B cell (primary cell): ENCODE results near the gene ABCA8. TPM values are rescaled to one million over a fixed set of nuclear protein-coding genes. Genes with fewer than 3 reads are reported as not detected.
"Not testable (repeated sequence)": the region's sequence is repeated elsewhere in the genome, so short reads cannot be mapped to it uniquely, and the experiment has no call there.

Source experiments
- ATAC-seq: fragments of 200-7000 bp; cut with Tn5 transposase; one replicate; pipeline ENCODE4 v1.10.0; 2021; ENCODE audit warnings: low read depth, mild to moderate bottlenecking, moderate number of reproducible peaks, moderate library complexity
- CTCF ChIA-PET: fragments of 350-600 bp; sonication (Branson Sonifier 250); formaldehyde crosslinking; loops from one replicate; lab custom pipeline; 2021; ENCODE audit warnings: antibody characterized with exemption, inconsistent platforms; lab: Charles Lee
- POLR2A ChIA-PET: fragments of 350-600 bp; sonication (Branson Sonifier 250); formaldehyde crosslinking; loops from one replicate; lab custom pipeline; 2021; ENCODE audit warnings: antibody characterized with exemption; lab: Charles Lee
- DNase-seq: peaks from one replicate; pipeline ENCODE4 v3.0.0; 2013
- H2AFZ ChIP-seq: 2 replicates; pipeline ENCODE4 v1.6.1; 2012; ENCODE audit warnings: mild to moderate bottlenecking, low read depth, low read length; ENCODE audit not compliant: insufficient read depth, poor library complexity, severe bottlenecking
- H3K27ac ChIP-seq, 2 donors: 1 replicate in 1 of 2; 2 replicates in 1 of 2; pipeline ENCODE4 v1.5.1; 2012 to 2013; ENCODE audit warnings: low read length in 2 of 2, mild to moderate bottlenecking in 2 of 2, moderate library complexity in 1 of 2
- H3K27me3 ChIP-seq, 4 experiments: fragments of 200-600 bp in 1 of 4; sonication (generic) in 1 of 4; replicated peaks in 1 of 4; 1 replicate in 2 of 4; 2 replicates in 2 of 4; pipeline versions ENCODE4 v1.6.1 to v1.7.0; 2013 to 2016; ENCODE audit warnings: low read length in 3 of 4, mild to moderate bottlenecking in 2 of 4, mixed read lengths in 1 of 4, moderate library complexity in 1 of 4; ENCODE audit not compliant: insufficient read depth in 4 of 4, control insufficient read depth in 3 of 4; ENCODE audit errors: control extremely low read depth in 1 of 4
- H3K36me3 ChIP-seq, 2 experiments: replicated peaks in 1 of 2; 1 replicate in 1 of 2; 2 replicates in 1 of 2; pipeline versions ENCODE4 v1.6.1 to v1.7.1; 2013; ENCODE audit warnings: low read length in 1 of 2; ENCODE audit not compliant: insufficient read depth in 2 of 2, control insufficient read depth in 1 of 2; ENCODE audit errors: control extremely low read depth in 1 of 2, extremely low read depth in 1 of 2
- H3K4me1 ChIP-seq, 2 donors: fragments of 200-600 bp in 1 of 2; sonication (generic) in 1 of 2; 1 replicate in 1 of 2; 2 replicates in 1 of 2; pipeline versions ENCODE4 v1.5.1 to v1.6.1; 2013 to 2017; ENCODE audit warnings: low read length in 2 of 2; ENCODE audit not compliant: control insufficient read depth in 2 of 2, insufficient read depth in 2 of 2
- H3K4me2 ChIP-seq: replicated peaks from 2 replicates; pipeline ENCODE3; 2012; ENCODE audit warnings: mild to moderate bottlenecking, low read depth, low read length; ENCODE audit not compliant: poor library complexity, severe bottlenecking
- H3K4me3 ChIP-seq, 5 experiments: fragments of 200-600 bp in 1 of 5; sonication (generic) in 1 of 5; 1 replicate in 3 of 5; 2 replicates in 2 of 5; pipeline versions ENCODE4 v1.5.1 to v1.7.0; 2011 to 2016; ENCODE audit warnings: low read length in 4 of 5, mild to moderate bottlenecking in 4 of 5, low read depth in 2 of 5, control low read depth in 1 of 5, moderate library complexity in 1 of 5; ENCODE audit not compliant: insufficient read depth in 1 of 5; ENCODE audit errors: control extremely low read depth in 1 of 5, extremely low read depth in 1 of 5
- H3K79me2 ChIP-seq: fragments of 200-600 bp; sonication (generic); one replicate; pipeline ENCODE4 v1.6.0; 2016; ENCODE audit warnings: low read length; ENCODE audit not compliant: control insufficient read depth, insufficient read depth
- H3K9ac ChIP-seq: fragments of 200-600 bp; sonication (generic); 2 replicates; pipeline ENCODE4 v1.6.1; 2017; ENCODE audit warnings: mild to moderate bottlenecking, low read length, moderate library complexity
- H3K9me3 ChIP-seq, 3 donors: one replicate each; pipeline versions ENCODE4 v1.6.1 to v1.7.1; 2013; ENCODE audit warnings: low read length in 2 of 3; ENCODE audit not compliant: control insufficient read depth in 2 of 3, insufficient read depth in 1 of 3; ENCODE audit errors: control extremely low read depth in 1 of 3
- H4K20me1 ChIP-seq: 2 replicates; pipeline ENCODE4 v1.6.0; 2012; ENCODE audit warnings: mild to moderate bottlenecking, low read length; ENCODE audit not compliant: insufficient read depth, control insufficient read depth, poor library complexity, severe bottlenecking
- H3K27ac Mint-ChIP-seq: one replicate; pipeline ENCODE4 v1.8.0; 2021; ENCODE audit warnings: mixed read lengths
- H3K27me3 Mint-ChIP-seq: one replicate; pipeline ENCODE4 v1.8.0; 2021; ENCODE audit warnings: mixed read lengths
- H3K4me1 Mint-ChIP-seq: one replicate; pipeline ENCODE4 v1.8.0; 2021; ENCODE audit warnings: mixed read lengths
- H3K4me3 Mint-ChIP-seq: one replicate; pipeline ENCODE4 v1.8.0; 2021; ENCODE audit warnings: mixed read lengths
- H3K9me3 Mint-ChIP-seq: one replicate; pipeline ENCODE4 v1.8.0; 2022; ENCODE audit warnings: mixed read lengths; ENCODE audit not compliant: insufficient read depth
- EZH2 ChIP-seq: IDR thresholded peaks from 2 replicates; pipeline ENCODE4 v1.6.1; 2012; ENCODE audit warnings: borderline replicate concordance, low read depth, mild to moderate bottlenecking, moderate library complexity, low read length; ENCODE audit not compliant: insufficient read depth, poor library complexity, severe bottlenecking
- WGBS: methylation state at CpG from one replicate; pipeline ENCODE4 v1.1.5; 2013; ENCODE audit warnings: missing lambda C conversion rate; ENCODE audit not compliant: insufficient coverage; 5-methylcytosine and 5-hydroxymethylcytosine counted together
- intact Hi-C: fragments of 100-400 bp; cut with micrococcal nuclease; formaldehyde crosslinking; loops from one replicate; pipeline ENCODE4 v1.10.0; 2022
- polyA plus RNA-seq: library from polyadenylated mRNA; depleted of rRNA; stranded (reverse); fragments of >200 nt; gene quantifications from 2 replicates; pipeline ENCODE4 v1.2.3, GENCODE V29; 2012
- total RNA-seq, 2 donors: library from RNA; stranded (reverse); fragments of 120-200 nt in 1 of 2; gene quantifications; 1 replicate in 1 of 2; 2 replicates in 1 of 2; pipeline versions ENCODE4 v1.2.3 to v1.2.4, GENCODE V29; 2013 to 2022
- TF ChIP-seq, protein P1 (sequence below): fragments of 200-600 bp; IDR thresholded peaks from one replicate; pipeline ENCODE4 v1.8.0; 2022; ENCODE audit warnings: antibody characterized with exemption, mild to moderate bottlenecking

ABCA8 gene
- total and polyA plus RNA-seq, 2 donors (not counting 1 experiment from before 2014, with no cell fraction given): not detected

DNA sequence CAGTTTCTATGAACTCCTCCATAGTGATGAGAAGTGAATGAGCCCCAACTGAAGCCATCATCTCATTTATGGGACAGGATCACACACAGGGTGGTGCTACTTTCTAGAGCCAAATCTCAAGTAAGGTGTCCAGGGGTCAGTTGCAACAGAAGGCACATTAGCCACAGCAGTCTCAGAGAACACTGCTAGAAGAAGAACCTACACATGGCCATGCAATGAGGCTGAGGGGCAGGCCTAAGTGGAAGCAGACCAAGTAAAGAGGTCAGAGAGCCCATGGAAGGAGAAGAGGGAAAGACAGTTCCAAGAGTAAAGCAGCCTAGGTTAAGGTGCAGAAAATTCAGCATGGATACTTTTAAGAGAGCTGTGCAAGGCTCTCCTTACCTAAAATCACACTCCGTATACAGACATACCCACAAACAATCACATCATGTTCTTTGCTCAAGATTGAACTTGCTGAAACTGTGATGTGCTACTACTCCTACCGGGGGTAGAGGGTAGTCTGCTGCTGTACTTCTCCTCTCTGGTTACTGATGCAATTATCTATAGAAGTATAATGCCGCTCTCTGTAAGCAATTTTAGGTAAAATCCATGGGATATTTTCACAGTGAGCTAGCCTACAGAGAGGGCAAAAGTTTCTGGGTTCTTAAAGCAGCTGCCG, 1.7 kb downstream of the ABCA8 start:
- Histone ChIP-seq H3K4me3 (no peak overlapping the region), H3K9me3 (no peaks in the 10 kb centered on the region), H3K4me1 (no peaks in the 10 kb centered on the region), H3K36me3 (no peaks in the 10 kb centered on the region), H3K79me2 (no peaks in the 10 kb centered on the region), H3K4me2 (no peak overlapping the region), H4K20me1 (no peaks in the 10 kb centered on the region), H2AFZ (no peak overlapping the region), H3K27ac (no peak overlapping the region), H3K9ac (no peak overlapping the region), H3K27me3 (peaks cover 0 to 7% (median 0%) of the 10 kb centered on the region in 4 experiments)
- DNase-seq: no peak
- no peaks in the 10 kb centered on the region for H3K9me3 Mint-ChIP-seq
- POLR2A ChIA-PET: no interaction called here
- no peaks in the 10 kb centered on the region for H3K4me1 Mint-ChIP-seq
- CTCF ChIA-PET: no interaction called here
- ATAC-seq: no peak
- no peak overlapping the region for H3K4me3 Mint-ChIP-seq
- WGBS: 80% methylated on average over 1 of the region's 4 CpGs
- TF ChIP-seq EZH2: no peak
- TF ChIP-seq, protein P1, sequence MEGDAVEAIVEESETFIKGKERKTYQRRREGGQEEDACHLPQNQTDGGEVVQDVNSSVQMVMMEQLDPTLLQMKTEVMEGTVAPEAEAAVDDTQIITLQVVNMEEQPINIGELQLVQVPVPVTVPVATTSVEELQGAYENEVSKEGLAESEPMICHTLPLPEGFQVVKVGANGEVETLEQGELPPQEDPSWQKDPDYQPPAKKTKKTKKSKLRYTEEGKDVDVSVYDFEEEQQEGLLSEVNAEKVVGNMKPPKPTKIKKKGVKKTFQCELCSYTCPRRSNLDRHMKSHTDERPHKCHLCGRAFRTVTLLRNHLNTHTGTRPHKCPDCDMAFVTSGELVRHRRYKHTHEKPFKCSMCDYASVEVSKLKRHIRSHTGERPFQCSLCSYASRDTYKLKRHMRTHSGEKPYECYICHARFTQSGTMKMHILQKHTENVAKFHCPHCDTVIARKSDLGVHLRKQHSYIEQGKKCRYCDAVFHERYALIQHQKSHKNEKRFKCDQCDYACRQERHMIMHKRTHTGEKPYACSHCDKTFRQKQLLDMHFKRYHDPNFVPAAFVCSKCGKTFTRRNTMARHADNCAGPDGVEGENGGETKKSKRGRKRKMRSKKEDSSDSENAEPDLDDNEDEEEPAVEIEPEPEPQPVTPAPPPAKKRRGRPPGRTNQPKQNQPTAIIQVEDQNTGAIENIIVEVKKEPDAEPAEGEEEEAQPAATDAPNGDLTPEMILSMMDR: no peak
- intact Hi-C loops: no loop called here
- peaks cover 3% of the 10 kb centered on the region for H3K27me3 Mint-ChIP-seq
- no peak overlapping the region for H3K27ac Mint-ChIP-seq

DNA sequence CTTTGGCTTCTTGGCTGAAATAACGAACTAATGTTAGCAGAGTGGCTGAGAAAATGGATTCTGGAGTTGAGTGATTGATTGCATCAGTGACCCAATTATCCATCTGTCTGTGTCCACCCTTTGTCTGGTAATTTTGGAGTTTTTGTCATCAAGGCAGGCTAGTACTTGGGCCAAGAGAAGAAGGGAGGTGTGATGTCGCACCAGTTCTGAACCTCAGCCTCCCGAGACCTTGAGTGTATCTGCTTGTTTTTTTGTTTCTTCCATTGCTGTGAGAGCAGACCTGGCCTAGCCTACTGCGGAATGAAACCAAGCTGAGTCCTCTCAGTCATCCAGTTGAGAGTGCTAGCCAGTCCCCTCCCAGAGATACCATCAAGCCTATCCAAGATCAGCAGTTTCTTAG, 4.5 kb downstream of the ABCA8 start:
- no peak overlapping the region for H3K4me3 Mint-ChIP-seq
- ATAC-seq: no peak
- no peak overlapping the region for H2AFZ ChIP-seq
- no peak overlapping the region for H3K4me3 ChIP-seq
- no peaks in the 10 kb centered on the region for H3K9me3 Mint-ChIP-seq
- DNase-seq: no peak
- TF ChIP-seq, protein P1: no peak
- H3K27ac ChIP-seq: no peak overlapping the region
- H3K36me3 ChIP-seq: no peaks in the 10 kb centered on the region
- H3K79me2 ChIP-seq: no peaks in the 10 kb centered on the region
- 94% methylated on average over 4 of the region's 4 CpGs for WGBS
- H3K9me3 ChIP-seq: no peaks in the 10 kb centered on the region
- H3K27me3 ChIP-seq: peaks cover 0 to 4% (median 0%) of the 10 kb centered on the region in 4 experiments
- H4K20me1 ChIP-seq: no peaks in the 10 kb centered on the region
- no peak overlapping the region for H3K27ac Mint-ChIP-seq
- H3K4me1 Mint-ChIP-seq: no peaks in the 10 kb centered on the region
- no peak overlapping the region for H3K4me2 ChIP-seq
- peaks cover 3% of the 10 kb centered on the region for H3K27me3 Mint-ChIP-seq
- POLR2A ChIA-PET: no interaction called here
- H3K4me1 ChIP-seq: no peaks in the 10 kb centered on the region
- intact Hi-C loops: no loop called here
- H3K9ac ChIP-seq: no peak overlapping the region
- CTCF ChIA-PET: no interaction called here

DNA sequence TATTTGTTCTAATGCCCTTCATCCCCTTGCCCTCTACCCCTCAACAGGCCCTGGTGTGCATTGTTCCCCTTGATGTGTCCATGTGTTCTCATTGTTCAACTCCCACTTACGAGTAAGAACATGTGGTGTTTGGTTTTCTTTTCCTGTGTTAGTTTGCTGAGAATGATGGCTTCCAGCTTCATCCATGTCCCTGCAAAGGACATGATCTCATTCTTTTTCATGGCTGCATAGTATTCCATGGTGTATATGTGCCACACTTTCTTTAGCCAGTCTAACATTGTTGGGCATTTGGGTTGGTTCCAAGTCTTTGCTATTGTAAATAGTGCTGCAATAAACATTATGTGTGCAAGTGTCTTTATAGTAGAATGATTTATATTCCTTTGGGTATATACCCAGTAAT, 7.3 kb downstream of the ABCA8 start:
- H3K27ac ChIP-seq, H3K36me3 ChIP-seq, H3K4me2 ChIP-seq, H3K4me1 Mint-ChIP-seq, H4K20me1 ChIP-seq, H3K4me1 ChIP-seq, CTCF ChIA-PET, POLR2A ChIA-PET, H3K27me3 ChIP-seq, H2AFZ ChIP-seq, H3K4me3 ChIP-seq, H3K9ac ChIP-seq, H3K27me3 Mint-ChIP-seq, H3K79me2 ChIP-seq, intact Hi-C loops, DNase-seq, ATAC-seq, H3K9me3 Mint-ChIP-seq, H3K27ac Mint-ChIP-seq, H3K9me3 ChIP-seq, H3K4me3 Mint-ChIP-seq: not testable (repeated sequence)
- WGBS: no CpG with 5 or more reads among the region's 1 CpG
